ENCODE data around the gene PWP2. TPM values are rescaled to one million over a fixed set of nuclear protein-coding genes. Genes with fewer than 3 reads are reported as not detected.
A peak's percentile ranks its signal among the peaks of the same experiment; 100 is the strongest.
"Not testable (repeated sequence)": the region's sequence is repeated elsewhere in the genome, so short reads cannot be mapped to it uniquely, and the experiment has no call there.

The PWP2 gene
- 10.1 and 13.0 TPM in 2 replicates for total RNA-seq (2021)
- Bru-seq, nascent RNA = percentile 18 among the genes with signal in this experiment
- percentile 24 among the genes with signal in this experiment for BruChase-seq, experiment 1, labeled RNA remaining after a 2-hour chase
- percentile 31 among the genes with signal in this experiment for BruChase-seq, experiment 2, labeled RNA remaining after a 6-hour chase
- long read RNA-seq, partial matches to known transcripts = 1 of 1 reads
- long read RNA-seq, other reads (novel, unspliced or antisense) = 0 of 1 reads

DNA sequence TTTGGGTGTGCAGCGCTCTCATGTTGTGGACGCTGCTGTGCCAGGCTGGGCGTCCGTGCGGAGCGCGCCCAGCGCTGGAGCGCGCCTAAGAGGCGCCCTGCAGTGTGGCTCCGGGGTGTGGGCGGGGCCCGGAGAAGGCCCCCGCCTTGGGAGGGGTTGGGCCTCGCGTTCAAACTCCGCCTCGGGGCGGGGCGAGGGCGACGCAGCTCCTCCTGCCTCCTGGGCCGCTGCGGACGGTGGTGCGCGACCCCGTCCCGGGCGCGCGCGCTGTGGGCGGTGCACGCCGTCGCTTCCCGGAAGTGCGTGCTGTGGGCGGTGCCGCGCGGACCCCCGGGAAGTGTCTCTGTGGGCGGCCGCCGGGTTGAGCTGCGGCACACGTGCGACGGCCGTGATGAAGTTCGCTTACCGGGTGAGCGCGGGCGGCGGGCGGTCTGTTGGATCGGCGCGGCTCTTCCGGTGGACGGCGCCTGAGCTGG lies at the start of gene PWP2:
Gene PWP2 (plus strand): TSS at position 374 of the 476 bp plus-strand sequence. CDS start 18 bp downstream, at position 392.
- H3K27ac ChIP-seq (ENCODE audit: low read depth, low read length, poor library complexity, severe bottlenecking); H3K36me3 ChIP-seq (ENCODE audit: insufficient read depth, low read length, poor library complexity, severe bottlenecking); H3K9me3 ChIP-seq (ENCODE audit: low read depth, low read length, poor library complexity, severe bottlenecking); H3K27me3 ChIP-seq (replicated peaks; ENCODE audit: insufficient read depth, low read depth, low read length, poor library complexity); DNase-seq (ENCODE audit: low spot score); intact Hi-C loops (cut with micrococcal nuclease; ENCODE audit: unreplicated experiment); H3K4me1 ChIP-seq (ENCODE audit: insufficient read depth, low read length, poor library complexity, severe bottlenecking); CTCF ChIA-PET; POLR2A ChIA-PET (ENCODE audit: low non-redundant PET); BruUV-seq (replicated peaks): not testable (repeated sequence)
- H3K4me3 ChIP-seq (ENCODE audit: low read depth, low read length, poor library complexity, severe bottlenecking) = peak within 1 kb of the TSS; percentile 28

DNA sequence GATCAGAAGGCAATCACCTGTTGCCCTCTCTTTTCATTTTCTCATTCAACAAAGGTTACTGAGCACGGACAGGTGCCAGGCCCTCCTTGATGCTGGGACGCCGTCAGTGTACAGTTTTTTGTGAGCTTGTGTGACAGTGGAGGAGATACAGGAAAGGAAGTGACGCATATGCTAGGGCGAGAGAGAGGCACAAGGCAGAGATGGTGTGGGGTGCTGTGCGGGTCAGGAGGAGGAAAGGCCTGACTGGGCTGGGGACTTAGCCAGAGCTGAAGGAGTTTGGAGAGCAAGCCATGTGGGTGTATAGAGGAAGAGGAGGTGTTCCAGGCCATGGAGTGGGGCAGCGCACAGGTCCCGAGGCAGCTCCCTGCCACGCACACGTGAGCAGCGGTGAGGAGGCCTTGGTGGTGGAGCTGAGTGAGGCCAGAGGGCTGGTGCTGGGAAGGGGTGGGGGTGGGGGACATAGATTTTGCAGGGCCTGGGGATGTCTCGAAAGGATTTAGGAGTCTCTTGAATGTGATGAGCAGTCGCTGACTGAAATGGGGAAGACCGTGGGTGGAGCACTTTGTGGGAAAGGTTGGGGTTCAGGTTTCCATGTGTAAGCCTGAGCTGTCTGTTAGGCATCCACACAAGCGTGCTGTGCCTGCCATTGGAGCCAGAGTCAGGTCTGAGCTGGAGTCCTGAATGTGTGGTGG lies 49.1 kb upstream of the PWP2 start:
- ChIA-PET POLR2A (ENCODE audit: low non-redundant PET) (no interaction called here), CTCF (no interaction called here)
- no peaks in the 10 kb centered on the region for H3K4me1 ChIP-seq (ENCODE audit: insufficient read depth, low read length, poor library complexity, severe bottlenecking)
- TF ChIP-seq EZH2 (IDR thresholded peaks at IDR 0.05; ENCODE audit: borderline replicate concordance, low read depth, low read length, poor library complexity, severe bottlenecking) = no peak
- TF ChIP-seq, protein P1, sequence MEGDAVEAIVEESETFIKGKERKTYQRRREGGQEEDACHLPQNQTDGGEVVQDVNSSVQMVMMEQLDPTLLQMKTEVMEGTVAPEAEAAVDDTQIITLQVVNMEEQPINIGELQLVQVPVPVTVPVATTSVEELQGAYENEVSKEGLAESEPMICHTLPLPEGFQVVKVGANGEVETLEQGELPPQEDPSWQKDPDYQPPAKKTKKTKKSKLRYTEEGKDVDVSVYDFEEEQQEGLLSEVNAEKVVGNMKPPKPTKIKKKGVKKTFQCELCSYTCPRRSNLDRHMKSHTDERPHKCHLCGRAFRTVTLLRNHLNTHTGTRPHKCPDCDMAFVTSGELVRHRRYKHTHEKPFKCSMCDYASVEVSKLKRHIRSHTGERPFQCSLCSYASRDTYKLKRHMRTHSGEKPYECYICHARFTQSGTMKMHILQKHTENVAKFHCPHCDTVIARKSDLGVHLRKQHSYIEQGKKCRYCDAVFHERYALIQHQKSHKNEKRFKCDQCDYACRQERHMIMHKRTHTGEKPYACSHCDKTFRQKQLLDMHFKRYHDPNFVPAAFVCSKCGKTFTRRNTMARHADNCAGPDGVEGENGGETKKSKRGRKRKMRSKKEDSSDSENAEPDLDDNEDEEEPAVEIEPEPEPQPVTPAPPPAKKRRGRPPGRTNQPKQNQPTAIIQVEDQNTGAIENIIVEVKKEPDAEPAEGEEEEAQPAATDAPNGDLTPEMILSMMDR (conservative IDR thresholded peaks at IDR 0.05; ENCODE audit: low read depth, low read length) = no peak
- H3K36me3 ChIP-seq (ENCODE audit: insufficient read depth, low read length, poor library complexity, severe bottlenecking) = peaks cover 15% of the 10 kb centered on the region
- H3K27ac ChIP-seq (ENCODE audit: low read depth, low read length, poor library complexity, severe bottlenecking) = no peak overlapping the region
- BruUV-seq (replicated peaks) = no TSS peak
- H3K4me3 ChIP-seq (ENCODE audit: low read depth, low read length, poor library complexity, severe bottlenecking) = no peak overlapping the region
- no peaks in the 10 kb centered on the region for H3K9me3 ChIP-seq (ENCODE audit: low read depth, low read length, poor library complexity, severe bottlenecking)
- H3K27me3 ChIP-seq (replicated peaks; ENCODE audit: insufficient read depth, low read depth, low read length, poor library complexity) = no peaks in the 10 kb centered on the region
- intact Hi-C loops (cut with micrococcal nuclease; ENCODE audit: unreplicated experiment) = no loop called here
- DNase-seq (ENCODE audit: low spot score) = no peak

DNA sequence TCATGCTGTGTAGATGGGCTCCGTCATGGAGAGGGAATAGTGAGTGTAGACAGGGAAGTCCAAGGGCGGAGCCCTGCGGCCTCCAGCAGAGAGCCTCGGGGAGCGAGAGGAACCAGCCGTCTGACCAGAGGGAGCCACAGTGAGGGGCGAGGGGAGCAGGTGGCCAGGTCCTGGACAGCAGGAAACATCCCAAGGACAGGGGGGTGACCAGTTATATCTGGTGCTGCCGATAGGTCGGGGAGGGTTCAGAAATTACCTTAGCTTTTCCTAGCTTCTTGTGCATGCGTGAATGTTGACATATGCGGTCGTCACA lies 48.6 kb upstream of the PWP2 start:
- intact Hi-C loops (cut with micrococcal nuclease; ENCODE audit: unreplicated experiment) = no loop called here
- Histone ChIP-seq H3K4me1 (ENCODE audit: insufficient read depth, low read length, poor library complexity, severe bottlenecking) (no peaks in the 10 kb centered on the region), H3K27ac (ENCODE audit: low read depth, low read length, poor library complexity, severe bottlenecking) (no peak overlapping the region), H3K9me3 (ENCODE audit: low read depth, low read length, poor library complexity, severe bottlenecking) (no peaks in the 10 kb centered on the region), H3K36me3 (ENCODE audit: insufficient read depth, low read length, poor library complexity, severe bottlenecking) (peaks cover 19% of the 10 kb centered on the region), H3K27me3 (replicated peaks; ENCODE audit: insufficient read depth, low read depth, low read length, poor library complexity) (no peaks in the 10 kb centered on the region), H3K4me3 (ENCODE audit: low read depth, low read length, poor library complexity, severe bottlenecking) (no peak overlapping the region)
- no TSS peak for BruUV-seq (replicated peaks)
- ChIA-PET POLR2A (ENCODE audit: low non-redundant PET) (no interaction called here), CTCF (no interaction called here)
- DNase-seq (ENCODE audit: low spot score) = no peak
- TF ChIP-seq EZH2 (IDR thresholded peaks at IDR 0.05; ENCODE audit: borderline replicate concordance, low read depth, low read length, poor library complexity, severe bottlenecking) = no peak
- TF ChIP-seq, protein P1 (conservative IDR thresholded peaks at IDR 0.05; ENCODE audit: low read depth, low read length) = no peak
